IPS-18c (cell line): ENCODE measurements around the gene FAM8A1.
"Not testable (repeated sequence)": the region's sequence is repeated elsewhere in the genome, so short reads cannot be mapped to it uniquely, and the experiment has no call there.

ENCODE experiments used
- H3K4me3 ChIP-seq: 2 replicates; pipeline ENCODE4 v1.7.0; 2013; ENCODE audit warnings: low read depth, mild to moderate bottlenecking, low read length, moderate library complexity; ENCODE audit not compliant: insufficient read depth
- H3K9me3 ChIP-seq: one replicate; pipeline ENCODE4 v1.6.1; 2013; ENCODE audit warnings: mild to moderate bottlenecking, low read length, moderate library complexity; ENCODE audit not compliant: control insufficient read depth, insufficient read depth

The FAM8A1 gene

GRCh38 chr6:17599877-17600526, at the start of gene FAM8A1:
Gene FAM8A1 (plus strand): TSS chr6:17600302. CDS start chr6:17600410, 108 bp downstream.
- Histone ChIP-seq H3K4me3 (peak within 1 kb of the TSS; percentile 77), H3K9me3 (no peaks in the 10 kb centered on the region)

GRCh38 chr6:17551383-17551958, 48.6 kb upstream of the FAM8A1 start:
- peaks cover 3% of the 10 kb centered on the region for H3K9me3 ChIP-seq
- H3K4me3 ChIP-seq: no peak overlapping the region

GRCh38 chr6:17552861-17553260, 47.2 kb upstream of the FAM8A1 start:
- peaks cover 3% of the 10 kb centered on the region for H3K9me3 ChIP-seq
- no peak overlapping the region for H3K4me3 ChIP-seq

GRCh38 chr6:17556014-17556413, 44.1 kb upstream of the FAM8A1 start:
- H3K4me3 ChIP-seq: no peak overlapping the region

GRCh38 chr6:17562636-17563035, 37.5 kb upstream of the FAM8A1 start:
- Histone ChIP-seq H3K4me3 (no peak overlapping the region), H3K9me3 (no peaks in the 10 kb centered on the region)

More at GRCh38 chr6:17556014-17556413, 44.1 kb upstream of the FAM8A1 start:
- peaks cover 3% of the 10 kb centered on the region for H3K9me3 ChIP-seq

DNA sequence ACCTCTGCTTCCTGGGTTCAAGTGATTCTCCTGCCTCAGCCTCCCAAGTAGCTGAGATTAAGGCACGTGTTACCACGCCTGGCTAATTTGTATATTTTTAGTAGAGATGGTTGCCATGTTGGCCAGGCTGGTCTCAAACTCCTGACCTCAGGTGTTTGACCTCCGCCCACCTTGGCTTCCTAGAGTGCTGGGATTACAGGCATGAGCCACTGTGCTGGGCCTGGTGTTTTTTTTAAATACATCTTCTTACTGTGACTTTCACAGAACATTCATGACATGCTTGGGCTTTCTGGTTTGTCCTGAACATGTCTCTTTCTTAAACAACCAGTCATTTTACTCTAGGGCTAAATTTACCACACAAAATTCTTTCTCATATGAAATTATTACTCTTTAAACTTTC, 34.7 kb upstream of the FAM8A1 start:
- Histone ChIP-seq H3K9me3 (peaks cover 2% of the 10 kb centered on the region), H3K4me3 (no peak overlapping the region)

- H3K9me3 ChIP-seq: peaks cover 7% of the 10 kb centered on the region
- H3K4me3 ChIP-seq: no peak overlapping the region
Measured at GRCh38 chr6:17574866-17575560, 25.1 kb upstream of the FAM8A1 start.

DNA sequence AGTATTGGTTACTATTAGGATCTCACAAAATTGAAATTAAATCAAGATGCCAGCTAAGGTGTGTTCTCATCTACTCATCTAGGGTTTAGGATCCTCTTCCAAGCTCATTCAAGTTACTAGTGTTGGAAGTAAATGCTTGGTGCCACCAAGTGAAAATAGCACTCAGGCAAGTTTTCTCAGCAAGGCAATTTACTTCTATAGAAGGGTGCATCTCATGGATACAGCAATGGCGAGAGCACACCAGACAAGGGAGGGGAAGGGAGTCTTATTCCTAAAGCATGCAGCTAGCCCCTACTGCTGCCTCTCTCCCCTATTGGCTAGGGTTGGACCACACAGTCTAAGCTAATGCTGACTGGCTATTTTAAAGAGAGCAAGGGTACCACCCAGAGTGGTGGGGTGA, 23.0 kb upstream of the FAM8A1 start:
- H3K4me3 ChIP-seq: no peak overlapping the region
- H3K9me3 ChIP-seq: peaks cover 4% of the 10 kb centered on the region

- Histone ChIP-seq H3K9me3 (peaks cover 4% of the 10 kb centered on the region), H3K4me3 (peak overlapping the region; percentile 9; the same call in 1 of the 2 replicates)
Measured at GRCh38 chr6:17580518-17581048, 19.5 kb upstream of the FAM8A1 start.

DNA sequence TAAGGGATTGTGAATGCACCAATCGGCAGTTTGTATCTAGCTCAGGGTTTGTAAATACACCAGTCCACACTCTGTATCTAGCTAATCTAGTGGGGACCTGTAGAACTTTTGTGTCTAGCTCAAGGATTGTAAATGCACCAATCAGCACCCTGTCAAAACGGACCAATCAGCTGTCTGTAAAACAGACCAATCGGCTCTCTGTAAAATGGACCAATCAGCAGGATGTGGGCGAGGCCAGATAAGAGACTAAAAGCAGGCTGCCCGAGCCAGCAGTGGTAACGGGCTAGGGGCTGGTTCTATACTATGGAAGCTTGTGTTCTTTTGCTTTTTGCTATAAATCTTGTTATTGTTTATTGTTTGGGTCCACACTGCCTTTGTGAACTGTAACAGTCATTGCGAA, 18.8 kb upstream of the FAM8A1 start:
- not testable (repeated sequence) for H3K4me3 ChIP-seq, H3K9me3 ChIP-seq

- no peak overlapping the region for H3K4me3 ChIP-seq
Measured at GRCh38 chr6:17583811-17584210, 16.3 kb upstream of the FAM8A1 start.

DNA sequence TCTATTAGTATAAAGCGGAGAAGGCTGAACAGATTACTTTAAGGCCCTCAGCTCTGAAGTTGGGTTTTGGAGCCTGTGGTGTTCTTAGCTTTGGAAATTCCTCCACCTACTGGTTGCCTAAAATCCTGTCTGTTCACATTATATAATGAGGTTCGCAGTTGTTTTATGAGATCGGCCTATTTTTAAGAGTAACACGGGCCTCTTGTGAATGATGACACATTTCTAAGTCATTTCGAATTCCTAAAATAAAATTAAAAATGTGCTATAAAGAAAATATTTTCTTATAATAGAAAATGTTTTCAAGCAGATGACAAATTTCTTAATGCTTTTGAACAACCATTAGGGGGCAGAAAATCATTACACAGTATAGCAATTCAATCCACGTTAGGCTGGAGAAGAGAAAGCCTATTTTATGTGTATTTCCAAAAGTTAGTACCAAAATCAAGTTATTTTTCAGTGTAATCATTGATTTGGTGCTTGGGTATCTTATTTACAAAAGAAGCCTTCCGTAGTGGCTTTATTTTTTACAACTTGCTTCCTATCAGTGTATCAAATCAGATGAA, 15.8 kb upstream of the FAM8A1 start:
- Histone ChIP-seq H3K9me3 (no peaks in the 10 kb centered on the region), H3K4me3 (no peak overlapping the region)

More at GRCh38 chr6:17583811-17584210, 16.3 kb upstream of the FAM8A1 start:
- H3K9me3 ChIP-seq: no peaks in the 10 kb centered on the region

DNA sequence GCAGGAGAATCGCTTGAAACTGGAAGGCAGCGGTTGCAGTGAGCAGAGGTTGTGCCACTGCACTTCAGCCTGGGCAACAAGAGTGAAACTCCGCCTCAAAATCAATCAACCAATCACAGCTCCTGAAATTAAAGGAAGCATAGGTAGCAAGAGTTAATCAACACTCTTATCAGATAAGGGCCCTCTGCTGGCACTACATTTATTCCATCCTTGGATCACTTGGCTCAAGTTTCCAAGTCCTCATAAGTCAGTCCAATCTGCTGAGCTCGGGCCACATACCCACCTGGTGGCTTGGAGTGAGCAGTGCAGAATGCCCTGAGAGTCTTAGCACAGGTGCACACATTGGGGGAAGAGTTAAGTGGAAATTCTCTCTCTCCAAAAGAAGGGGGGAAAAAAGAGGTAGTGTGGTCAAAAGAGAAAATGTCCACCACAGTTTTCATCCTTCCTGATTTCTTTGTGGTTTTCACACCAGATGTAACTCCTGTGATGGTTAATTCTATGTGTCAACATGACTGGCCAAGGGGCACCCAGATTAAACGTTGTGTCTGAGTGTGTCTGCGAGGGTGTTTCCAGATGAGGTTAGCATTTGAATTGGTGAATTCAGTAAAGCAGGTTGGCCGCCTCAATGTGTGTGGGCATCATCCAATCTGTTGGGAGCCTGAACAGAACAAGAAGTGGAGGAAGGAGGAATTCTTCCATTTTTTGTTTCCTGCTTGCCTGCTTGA, 14.2 kb upstream of the FAM8A1 start:
- H3K4me3 ChIP-seq: no peak overlapping the region
- no peaks in the 10 kb centered on the region for H3K9me3 ChIP-seq

- H3K9me3 ChIP-seq, H3K4me3 ChIP-seq: not testable (repeated sequence)
Measured at GRCh38 chr6:17586623-17587022, 13.5 kb upstream of the FAM8A1 start.

DNA sequence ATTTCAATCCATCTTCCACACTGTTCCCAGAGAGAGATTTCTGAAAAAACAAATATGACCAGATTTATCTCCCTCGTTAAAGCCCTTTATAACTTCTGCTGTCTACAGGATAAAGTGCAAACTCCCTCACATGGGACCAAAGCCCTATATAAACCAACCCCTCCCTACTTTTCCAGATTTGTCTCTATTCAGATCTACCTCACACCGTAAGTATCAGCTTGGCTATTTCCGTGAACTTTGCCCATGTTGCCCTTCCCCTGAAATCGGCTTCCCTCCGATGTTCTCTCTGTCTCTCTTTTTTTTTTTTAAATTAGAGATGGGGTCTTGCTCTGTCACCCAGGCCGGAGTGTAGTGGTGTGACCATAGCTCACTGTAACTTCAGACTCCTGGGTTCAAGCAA, 12.1 kb upstream of the FAM8A1 start:
- Histone ChIP-seq H3K9me3 (no peaks in the 10 kb centered on the region), H3K4me3 (no peak overlapping the region)

DNA sequence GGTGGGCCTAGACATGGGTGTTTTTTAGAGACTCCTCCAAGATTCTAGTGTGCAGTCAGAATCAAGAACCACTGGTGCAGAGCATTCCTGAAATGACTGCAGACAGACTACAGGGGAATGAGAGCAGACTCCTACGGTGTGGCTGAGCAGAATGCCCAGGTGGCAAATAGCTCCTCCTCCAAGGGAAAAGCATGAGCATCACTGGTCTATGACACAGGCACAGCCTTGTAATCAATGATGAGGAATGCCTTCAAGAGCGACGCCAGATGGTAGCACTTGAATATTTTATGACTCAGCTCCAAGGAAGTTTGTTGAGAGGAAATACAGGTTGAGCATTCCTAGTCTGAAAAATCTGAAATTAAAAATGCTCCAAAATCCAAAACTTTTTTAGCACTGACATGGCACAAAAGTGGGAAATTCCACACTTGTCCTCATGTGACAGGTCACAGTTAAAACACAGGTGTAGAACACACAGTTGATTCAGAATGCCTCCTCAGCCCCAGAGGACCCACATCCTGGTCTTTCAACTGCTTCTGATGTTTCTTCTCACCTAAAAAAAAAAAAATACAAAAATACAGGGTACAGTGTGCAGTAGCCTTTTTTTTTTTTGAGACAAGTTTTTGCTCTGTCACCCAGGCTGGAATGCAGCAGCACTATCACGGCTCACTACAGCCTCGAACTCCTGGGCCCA, 10.6 kb upstream of the FAM8A1 start:
- Histone ChIP-seq H3K9me3 (no peaks in the 10 kb centered on the region), H3K4me3 (no peak overlapping the region)

- H3K4me3 ChIP-seq: no peak overlapping the region
- no peaks in the 10 kb centered on the region for H3K9me3 ChIP-seq
Measured at GRCh38 chr6:17591287-17591686, 8.8 kb upstream of the FAM8A1 start.
